IPS DF 19.7 (cell line): ENCODE data around the gene PDE10A.
"Not testable (repeated sequence)": the region's sequence is repeated elsewhere in the genome, so short reads cannot be mapped to it uniquely, and the experiment has no call there.

Source experiments
- DNase-seq: peaks from one replicate; pipeline ENCODE4 v3.0.0-alpha.2; 2013; ENCODE audit warnings: low read depth, low spot score

Gene PDE10A

GRCh38 chr6:165552248-165552736 lies 110.7 kb downstream of the PDE10A start:
- DNase-seq, result no peak

- no peak for DNase-seq
Observed at GRCh38 chr6:165551828-165552227, 111.2 kb downstream of the PDE10A start.

GRCh38 chr6:165548450-165548849 lies 114.6 kb downstream of the PDE10A start:
- DNase-seq, result no peak

GRCh38 chr6:165545806-165546205 lies 117.2 kb downstream of the PDE10A start:
- no peak for DNase-seq

GRCh38 chr6:165543781-165544180 lies 119.3 kb downstream of the PDE10A start:
- DNase-seq, result no peak

- DNase-seq, result no peak
Observed at GRCh38 chr6:165536911-165537310, 126.1 kb downstream of the PDE10A start.

GRCh38 chr6:165519316-165519715 lies 143.7 kb downstream of the PDE10A start:
- no peak for DNase-seq

GRCh38 chr6:165515963-165516624 lies 146.9 kb downstream of the PDE10A start:
- DNase-seq, result no peak

GRCh38 chr6:165514621-165515020 lies 148.4 kb downstream of the PDE10A start:
- DNase-seq, result no peak

GRCh38 chr6:165511807-165512206 lies 151.2 kb downstream of the PDE10A start:
- DNase-seq, result no peak

- no peak for DNase-seq
Observed at GRCh38 chr6:165508321-165508869, 154.6 kb downstream of the PDE10A start.

- no peak for DNase-seq
Observed at GRCh38 chr6:165506657-165507056, 156.4 kb downstream of the PDE10A start.

GRCh38 chr6:165500214-165500907 lies 162.7 kb downstream of the PDE10A start:
- not testable (repeated sequence) for DNase-seq

- no peak for DNase-seq
Observed at GRCh38 chr6:165497472-165497871, 165.6 kb downstream of the PDE10A start.

- no peak for DNase-seq
Observed at GRCh38 chr6:165488624-165489295, 174.3 kb downstream of the PDE10A start.

GRCh38 chr6:165487950-165488349 lies 175.1 kb downstream of the PDE10A start:
- no peak for DNase-seq

GRCh38 chr6:165487347-165487746 lies 175.7 kb downstream of the PDE10A start:
- no peak for DNase-seq

GRCh38 chr6:165486183-165487137 lies 176.6 kb downstream of the PDE10A start:
- no peak for DNase-seq

GRCh38 chr6:165484178-165484889 lies 178.7 kb downstream of the PDE10A start:
- no peak for DNase-seq

GRCh38 chr6:165481921-165482320 lies 181.1 kb downstream of the PDE10A start:
- no peak for DNase-seq
